GM12878 (cell line): ENCODE measurements around the gene PLXNB2. TPM values are rescaled to one million over a fixed set of nuclear protein-coding genes. Genes with fewer than 3 reads are reported as not detected.

Source experiments
- polyA plus RNA-seq, 11 experiments: library from polyadenylated mRNA; depleted of rRNA in 4 of 11; unstranded in 6 of 11; stranded (reverse) in 5 of 11; fragments of >200 nt; fragmentation: Nextera tagmentation in 4 of 11; fragmentation: Illumina TruSeq in 1 of 11; extraction: Ambion mirVana in 4 of 11; extraction: Trizol in 1 of 11; gene quantifications; 1 replicate in 1 of 11; 2 replicates in 10 of 11; pipeline versions ENCODE4 v1.2.1 to v1.2.3, GENCODE V29; 2011 to 2016; ENCODE audit warnings: inconsistent platforms in 2 of 11, missing spikeins in 2 of 11, low read depth in 1 of 11
- total RNA-seq, 4 experiments: library from RNA; depleted of rRNA in 3 of 4; stranded (reverse); fragments of >200 nt in 3 of 4; fragmentation: Illumina TruSeq in 1 of 4; extraction: Trizol in 1 of 4; gene quantifications; 2 replicates each; pipeline versions ENCODE4 v1.2.1 to v1.2.3, GENCODE V29; 2013 to 2021

PLXNB2 gene
- total and polyA plus RNA-seq, 10 of the 15 experiments (the other 5 are each of a cell fraction or from before 2014, with no cell fraction given): 0.68 to 134 (median 41.9) TPM

Other genes with a start within 250 kb of the PLXNB2 start
Only the 7 nearest of the 20 such genes appear.
- gene SELENOO, start 106.6 kb downstream of the PLXNB2 start, total RNA-seq (2014; rRNA removed): 19.8 and 23.3 TPM in 2 replicates
- 4.1 and 4.3 TPM in 2 replicates for gene SELENOO, start 106.6 kb downstream of the PLXNB2 start, total RNA-seq (2014; rRNA removed; fragmentation: Illumina TruSeq; extraction: Trizol)
- gene SELENOO, start 106.6 kb downstream of the PLXNB2 start, total RNA-seq (2021): 18.1 and 21.7 TPM in 2 replicates
- 3.2 and 7.6 TPM in 2 replicates for gene SELENOO, start 106.6 kb downstream of the PLXNB2 start, polyA plus RNA-seq (2011; rRNA removed)
- gene SELENOO, start 106.6 kb downstream of the PLXNB2 start, polyA plus RNA-seq (2014; fragmentation: Illumina TruSeq; extraction: Trizol): 0.16 and 2.4 TPM in 2 replicates
- 1 to 10 TPM in 1 of 2 experiments, under 1 TPM in 1; 0.42 to 1.4 TPM for gene SELENOO, start 106.6 kb downstream of the PLXNB2 start, polyA plus RNA-seq (2014; fragmentation: Nextera tagmentation; extraction: Ambion mirVana)
- 20.3 and 28.2 TPM in 2 replicates for gene SELENOO, start 106.6 kb downstream of the PLXNB2 start, polyA plus RNA-seq (2014; rRNA removed)
- 1 to 10 TPM; 2.1 to 2.3 TPM for gene SELENOO, start 106.6 kb downstream of the PLXNB2 start, polyA plus RNA-seq (2016; fragmentation: Nextera tagmentation; extraction: Ambion mirVana)
- 29.8 and 31.1 TPM in 2 replicates for gene TUBGCP6, start 62.6 kb downstream of the PLXNB2 start, total RNA-seq (2014; rRNA removed)
- gene TUBGCP6, start 62.6 kb downstream of the PLXNB2 start, total RNA-seq (2014; rRNA removed; fragmentation: Illumina TruSeq; extraction: Trizol): 9.7 and 10.4 TPM in 2 replicates
- 33.3 and 41.4 TPM in 2 replicates for gene TUBGCP6, start 62.6 kb downstream of the PLXNB2 start, total RNA-seq (2021)
- 7.7 and 16.1 TPM in 2 replicates for gene TUBGCP6, start 62.6 kb downstream of the PLXNB2 start, polyA plus RNA-seq (2011; rRNA removed)
- gene TUBGCP6, start 62.6 kb downstream of the PLXNB2 start, polyA plus RNA-seq (2014; fragmentation: Illumina TruSeq; extraction: Trizol): 5.7 and 9.6 TPM in 2 replicates
- 1 to 10 TPM in 1 of 2 experiments, under 1 TPM in 1; 0.74 to 2.0 TPM for gene TUBGCP6, start 62.6 kb downstream of the PLXNB2 start, polyA plus RNA-seq (2014; fragmentation: Nextera tagmentation; extraction: Ambion mirVana)
- gene TUBGCP6, start 62.6 kb downstream of the PLXNB2 start, polyA plus RNA-seq (2014; rRNA removed): 35.5 and 42.2 TPM in 2 replicates
- gene TUBGCP6, start 62.6 kb downstream of the PLXNB2 start, polyA plus RNA-seq (2016; fragmentation: Nextera tagmentation; extraction: Ambion mirVana): 10 to 100 TPM; 22.8 to 23.0 TPM
- 13.8 and 20.5 TPM in 2 replicates for gene HDAC10, start 56.4 kb downstream of the PLXNB2 start, total RNA-seq (2014; rRNA removed)
- gene HDAC10, start 56.4 kb downstream of the PLXNB2 start, total RNA-seq (2014; rRNA removed; fragmentation: Illumina TruSeq; extraction: Trizol): 3.9 and 5.1 TPM in 2 replicates
- 42.4 and 48.6 TPM in 2 replicates for gene HDAC10, start 56.4 kb downstream of the PLXNB2 start, total RNA-seq (2021)
- 4.4 and 7.9 TPM in 2 replicates for gene HDAC10, start 56.4 kb downstream of the PLXNB2 start, polyA plus RNA-seq (2011; rRNA removed)
- gene HDAC10, start 56.4 kb downstream of the PLXNB2 start, polyA plus RNA-seq (2014; fragmentation: Illumina TruSeq; extraction: Trizol): 1.2 and 4.3 TPM in 2 replicates
- gene HDAC10, start 56.4 kb downstream of the PLXNB2 start, polyA plus RNA-seq (2014; fragmentation: Nextera tagmentation; extraction: Ambion mirVana): under 1 TPM; 0.26 to 0.51 TPM
- 42.3 and 51.7 TPM in 2 replicates for gene HDAC10, start 56.4 kb downstream of the PLXNB2 start, polyA plus RNA-seq (2014; rRNA removed)
- 1 to 10 TPM; 4.5 to 5.0 TPM for gene HDAC10, start 56.4 kb downstream of the PLXNB2 start, polyA plus RNA-seq (2016; fragmentation: Nextera tagmentation; extraction: Ambion mirVana)
- gene MAPK12, start 46.0 kb downstream of the PLXNB2 start, total RNA-seq (2014; rRNA removed): 22.8 and 23.0 TPM in 2 replicates
- 14.5 and 16.5 TPM in 2 replicates for gene MAPK12, start 46.0 kb downstream of the PLXNB2 start, total RNA-seq (2014; rRNA removed; fragmentation: Illumina TruSeq; extraction: Trizol)
- 34.0 and 38.9 TPM in 2 replicates for gene MAPK12, start 46.0 kb downstream of the PLXNB2 start, total RNA-seq (2021)
- gene MAPK12, start 46.0 kb downstream of the PLXNB2 start, polyA plus RNA-seq (2011; rRNA removed): 7.5 and 16.1 TPM in 2 replicates
- gene MAPK12, start 46.0 kb downstream of the PLXNB2 start, polyA plus RNA-seq (2014; fragmentation: Illumina TruSeq; extraction: Trizol): 3.6 and 16.1 TPM in 2 replicates
- 1 to 10 TPM; 1.1 to 3.8 TPM for gene MAPK12, start 46.0 kb downstream of the PLXNB2 start, polyA plus RNA-seq (2014; fragmentation: Nextera tagmentation; extraction: Ambion mirVana)
- 32.0 and 33.2 TPM in 2 replicates for gene MAPK12, start 46.0 kb downstream of the PLXNB2 start, polyA plus RNA-seq (2014; rRNA removed)
- gene MAPK12, start 46.0 kb downstream of the PLXNB2 start, polyA plus RNA-seq (2016; fragmentation: Nextera tagmentation; extraction: Ambion mirVana): 10 to 100 TPM in 1 of 2 experiments, 1 to 10 TPM in 1; 9.5 to 17.1 TPM
- gene MAPK11, start 37.3 kb downstream of the PLXNB2 start, total RNA-seq (2014; rRNA removed): 9.4 and 10.0 TPM in 2 replicates
- gene MAPK11, start 37.3 kb downstream of the PLXNB2 start, total RNA-seq (2014; rRNA removed; fragmentation: Illumina TruSeq; extraction: Trizol): 3.8 and 4.0 TPM in 2 replicates
- gene MAPK11, start 37.3 kb downstream of the PLXNB2 start, total RNA-seq (2021): 10.8 and 12.8 TPM in 2 replicates
- gene MAPK11, start 37.3 kb downstream of the PLXNB2 start, polyA plus RNA-seq (2011; rRNA removed): 2.5 and 6.2 TPM in 2 replicates
- gene MAPK11, start 37.3 kb downstream of the PLXNB2 start, polyA plus RNA-seq (2014; fragmentation: Illumina TruSeq; extraction: Trizol): 1.4 and 3.7 TPM in 2 replicates
- gene MAPK11, start 37.3 kb downstream of the PLXNB2 start, polyA plus RNA-seq (2014; fragmentation: Nextera tagmentation; extraction: Ambion mirVana): under 1 TPM; 0.05 to 0.16 TPM
- 11.6 and 14.0 TPM in 2 replicates for gene MAPK11, start 37.3 kb downstream of the PLXNB2 start, polyA plus RNA-seq (2014; rRNA removed)
- gene MAPK11, start 37.3 kb downstream of the PLXNB2 start, polyA plus RNA-seq (2016; fragmentation: Nextera tagmentation; extraction: Ambion mirVana): under 1 TPM; 0.44 to 0.58 TPM
- 8.3 and 9.1 TPM in 2 replicates for gene DENND6B, start 19.4 kb upstream of the PLXNB2 start, total RNA-seq (2014; rRNA removed)
- 3.2 and 3.6 TPM in 2 replicates for gene DENND6B, start 19.4 kb upstream of the PLXNB2 start, total RNA-seq (2014; rRNA removed; fragmentation: Illumina TruSeq; extraction: Trizol)
- 11.2 TPM in 2 replicates for gene DENND6B, start 19.4 kb upstream of the PLXNB2 start, total RNA-seq (2021)
- gene DENND6B, start 19.4 kb upstream of the PLXNB2 start, polyA plus RNA-seq (2011; rRNA removed): 1.6 and 2.9 TPM in 2 replicates
- gene DENND6B, start 19.4 kb upstream of the PLXNB2 start, polyA plus RNA-seq (2014; fragmentation: Illumina TruSeq; extraction: Trizol): 0.73 and 3.1 TPM in 2 replicates
- gene DENND6B, start 19.4 kb upstream of the PLXNB2 start, polyA plus RNA-seq (2014; fragmentation: Nextera tagmentation; extraction: Ambion mirVana): 1 to 10 TPM in 1 of 2 experiments, under 1 TPM in 1; 0.72 to 2.3 TPM
- 11.3 and 13.0 TPM in 2 replicates for gene DENND6B, start 19.4 kb upstream of the PLXNB2 start, polyA plus RNA-seq (2014; rRNA removed)
- 10 to 100 TPM in 1 of 2 experiments, 1 to 10 TPM in 1; 8.9 to 10.3 TPM for gene DENND6B, start 19.4 kb upstream of the PLXNB2 start, polyA plus RNA-seq (2016; fragmentation: Nextera tagmentation; extraction: Ambion mirVana)
- gene PPP6R2, start 35.7 kb upstream of the PLXNB2 start, total RNA-seq (2014; rRNA removed): 47.0 and 52.6 TPM in 2 replicates
- gene PPP6R2, start 35.7 kb upstream of the PLXNB2 start, total RNA-seq (2014; rRNA removed; fragmentation: Illumina TruSeq; extraction: Trizol): 22.0 and 24.2 TPM in 2 replicates
- gene PPP6R2, start 35.7 kb upstream of the PLXNB2 start, total RNA-seq (2021): 49.4 and 49.7 TPM in 2 replicates
- 13.4 and 22.9 TPM in 2 replicates for gene PPP6R2, start 35.7 kb upstream of the PLXNB2 start, polyA plus RNA-seq (2011; rRNA removed)
- gene PPP6R2, start 35.7 kb upstream of the PLXNB2 start, polyA plus RNA-seq (2014; fragmentation: Illumina TruSeq; extraction: Trizol): 5.1 and 17.6 TPM in 2 replicates
- gene PPP6R2, start 35.7 kb upstream of the PLXNB2 start, polyA plus RNA-seq (2014; fragmentation: Nextera tagmentation; extraction: Ambion mirVana): 1 to 10 TPM in 1 of 2 experiments, under 1 TPM in 1; 0.29 to 1.6 TPM
- 47.8 and 55.8 TPM in 2 replicates for gene PPP6R2, start 35.7 kb upstream of the PLXNB2 start, polyA plus RNA-seq (2014; rRNA removed)
- 10 to 100 TPM; 26.5 to 26.8 TPM for gene PPP6R2, start 35.7 kb upstream of the PLXNB2 start, polyA plus RNA-seq (2016; fragmentation: Nextera tagmentation; extraction: Ambion mirVana)